Common myeloid progenitor, CD34-positive (primary cell): Measurements from ENCODE around the gene TRMT61A. TPM values are rescaled to one million over a fixed set of nuclear protein-coding genes. Genes with fewer than 3 reads are reported as not detected.
A peak's percentile ranks its signal among the peaks of the same experiment; 100 is the strongest.

Experiments used
- CTCF ChIA-PET: fragments of 350-600 bp; sonication (Branson Sonifier 250); formaldehyde crosslinking; loops from one replicate; lab custom pipeline; 2021; ENCODE audit warnings: antibody characterized with exemption; lab: Charles Lee
- POLR2A ChIA-PET: fragments of 350-600 bp; sonication (Branson Sonifier 250); formaldehyde crosslinking; loops from one replicate; lab custom pipeline; 2021; ENCODE audit warnings: antibody characterized with exemption; lab: Charles Lee
- DNase-seq, 3 donors: peaks; one replicate each; pipeline versions ENCODE4 v3.0.0 to v3.0.0-alpha.2; 2013
- H3K27ac ChIP-seq, 2 experiments: 1 replicate in 1 of 2; 2 replicates in 1 of 2; pipeline ENCODE4 v1.7.0; 2013; ENCODE audit warnings: inconsistent platforms in 2 of 2, low read length in 2 of 2, mild to moderate bottlenecking in 2 of 2, low read depth in 1 of 2, moderate library complexity in 1 of 2; ENCODE audit not compliant: severe bottlenecking in 2 of 2, insufficient read depth in 1 of 2, poor library complexity in 1 of 2
- H3K27me3 ChIP-seq, 5 experiments: replicated peaks in 2 of 5; 1 replicate in 3 of 5; 2 replicates in 2 of 5; pipeline versions ENCODE4 v1.6.1 to v1.7.0; 2013; ENCODE audit warnings: low read length in 4 of 5, mild to moderate bottlenecking in 2 of 5, moderate library complexity in 2 of 5, inconsistent platforms in 1 of 5; ENCODE audit not compliant: insufficient read depth in 5 of 5, control insufficient read depth in 4 of 5
- H3K36me3 ChIP-seq, 4 experiments: 1 replicate in 2 of 4; 2 replicates in 2 of 4; pipeline versions ENCODE4 v1.6.1 to v1.7.0; 2013; ENCODE audit warnings: low read length in 3 of 4, control low read depth in 1 of 4, mild to moderate bottlenecking in 1 of 4; ENCODE audit not compliant: control insufficient read depth in 4 of 4, insufficient read depth in 4 of 4
- H3K4me1 ChIP-seq, 4 experiments: 1 replicate in 3 of 4; 2 replicates in 1 of 4; pipeline versions ENCODE4 v1.6.1 to v1.7.1; 2013; ENCODE audit warnings: low read length in 3 of 4, mild to moderate bottlenecking in 3 of 4, control low read depth in 1 of 4, inconsistent platforms in 1 of 4, moderate library complexity in 1 of 4; ENCODE audit not compliant: control insufficient read depth in 4 of 4, insufficient read depth in 4 of 4; ENCODE audit errors: control extremely low read depth in 1 of 4
- H3K4me3 ChIP-seq, 7 experiments: 1 replicate in 4 of 7; 2 replicates in 3 of 7; pipeline versions ENCODE4 v1.5.1 to v1.7.0; 2013; ENCODE audit warnings: mild to moderate bottlenecking in 7 of 7, low read length in 6 of 7, moderate library complexity in 6 of 7, inconsistent platforms in 2 of 7, low read depth in 2 of 7, control low read depth in 1 of 7; ENCODE audit not compliant: insufficient read depth in 4 of 7, control insufficient read depth in 1 of 7; ENCODE audit errors: extremely low read depth in 1 of 7
- H3K9me3 ChIP-seq, 5 experiments: 1 replicate in 4 of 5; 2 replicates in 1 of 5; pipeline versions ENCODE4 v1.6.1 to v1.7.1; 2013; ENCODE audit warnings: low read length in 4 of 5, mild to moderate bottlenecking in 2 of 5, inconsistent platforms in 1 of 5, low read depth in 1 of 5, moderate library complexity in 1 of 5; ENCODE audit not compliant: control insufficient read depth in 4 of 5, insufficient read depth in 2 of 5; ENCODE audit errors: control extremely low read depth in 1 of 5
- WGBS: methylation state at CpG from one replicate; pipeline ENCODE4 v1.1.5; 2013; ENCODE audit not compliant: insufficient coverage; 5-methylcytosine and 5-hydroxymethylcytosine counted together
- polyA plus RNA-seq: library from polyadenylated mRNA; unstranded; fragments of 120-200 nt; gene quantifications from one replicate; pipeline ENCODE4 v1.2.1, GENCODE V29; 2013

Gene TRMT61A
- polyA plus RNA-seq = 6.7 TPM

DNA sequence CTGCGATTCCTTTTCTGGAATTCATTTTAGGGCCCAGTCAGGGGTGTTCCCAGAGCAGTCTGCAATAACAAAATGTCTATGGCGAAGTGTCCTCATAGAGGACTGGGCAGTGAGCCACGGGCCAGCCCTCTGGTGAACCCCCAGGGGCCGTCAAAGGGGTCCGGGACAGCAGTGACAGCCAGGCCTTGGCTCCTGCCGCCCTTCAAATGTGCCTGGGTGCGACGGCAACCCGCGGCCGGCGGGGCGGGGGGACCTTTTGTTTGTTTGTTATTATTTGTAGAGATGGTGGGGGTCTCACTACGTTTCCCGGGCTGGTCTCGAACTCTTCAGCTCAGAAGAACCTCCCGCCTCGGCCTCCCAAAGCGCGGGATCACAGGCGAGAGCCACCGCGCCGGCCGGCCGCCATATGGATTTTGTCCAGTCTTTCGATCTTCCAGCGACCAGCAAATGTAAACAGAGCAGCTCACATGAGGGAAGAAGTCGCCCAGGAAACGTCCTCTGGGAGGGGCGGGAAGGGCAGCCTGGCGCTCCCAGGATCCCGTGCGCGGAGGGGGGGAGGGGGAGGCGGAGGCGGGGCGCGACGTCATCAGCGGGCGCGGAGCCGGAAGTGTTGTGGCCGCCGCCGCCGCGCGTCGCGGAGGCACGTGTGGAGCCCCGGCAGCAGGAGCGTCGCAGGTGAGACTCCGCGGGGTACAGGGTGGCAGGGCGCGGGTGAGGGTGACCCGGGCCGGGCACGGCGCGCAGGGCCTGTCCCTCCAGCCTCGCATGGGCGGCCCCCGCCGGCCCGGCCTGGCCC, at the start of gene TRMT61A:
TSS of gene TRMT61A (plus strand) at position 610 of the 796 bp plus-strand sequence. CDS start 783 bp downstream, outside the sequence.
- peak; percentile 59 to 71 (median 68) for DNase-seq
- 6% methylated on average over 38 of the region's 70 CpGs for WGBS
- Histone ChIP-seq H3K4me3 (peak within 1 kb of the TSS; percentile 58 to 95 (median 84)), H3K27me3 (peaks cover 0 to 5% (median 2%) of the 10 kb centered on the region in 5 experiments), H3K27ac (peak within 1 kb of the TSS; percentile 70 to 87), H3K9me3 (peaks cover 0 to 2% (median 0%) of the 10 kb centered on the region in 5 experiments), H3K36me3 (peaks cover 0 to 35% (median 8%) of the 10 kb centered on the region in 4 experiments), H3K4me1 (peaks cover 0 to 50% (median 31%) of the 10 kb centered on the region in 4 experiments)
- ChIA-PET POLR2A (interaction anchor here (0.6 kb wide), 1 partner anchor 955 kb away, joined by 3 read pairs; no protein-coding TSS in a partner anchor), CTCF (interaction anchor here (0.7 to 5.4 kb wide), 4 partner anchors 9 to 28 kb away, joined by 3 to 46 read pairs (median 5); no protein-coding TSS in a partner anchor)

DNA sequence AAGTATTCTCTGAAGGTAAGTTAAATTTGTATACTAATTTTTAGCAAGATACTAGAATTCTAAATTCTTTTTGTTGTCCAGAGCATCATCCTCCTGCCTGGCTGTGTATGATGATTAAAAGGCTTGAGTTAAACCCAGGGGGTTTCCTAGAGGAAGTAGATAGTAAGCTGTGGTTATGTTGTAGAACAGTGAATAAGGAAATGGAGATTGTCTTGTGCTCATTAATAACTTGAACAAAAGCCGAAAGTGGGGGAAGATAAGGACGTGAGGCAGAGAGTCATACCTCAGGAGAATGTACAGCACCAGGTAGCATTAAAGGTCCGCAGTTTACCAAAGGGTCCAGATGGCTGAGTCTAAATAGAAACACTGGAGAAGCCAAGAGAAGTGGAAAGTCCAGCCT, 48.4 kb upstream of the TRMT61A start:
- Histone ChIP-seq H3K27ac (no peak overlapping the region), H3K4me3 (no peak overlapping the region), H3K36me3 (peaks cover 10 to 60% (median 35%) of the 10 kb centered on the region in 4 experiments), H3K9me3 (no peaks in the 10 kb centered on the region), H3K4me1 (peaks cover 4 to 13% (median 12%) of the 10 kb centered on the region in 4 experiments), H3K27me3 (no peaks in the 10 kb centered on the region)
- DNase-seq = peak; percentile 47 to 87 (median 78)
- 24% methylated on average over 3 of the region's 3 CpGs for WGBS
- ChIA-PET CTCF (interaction anchor here (1.0 to 1.3 kb wide), 2 partner anchors 18 to 66 kb away, joined by 3 read pairs; no protein-coding TSS in a partner anchor), POLR2A (interaction anchor here (0.6 kb wide), 2 partner anchors 30 to 428 kb away, joined by 3 read pairs; no protein-coding TSS in a partner anchor)

DNA sequence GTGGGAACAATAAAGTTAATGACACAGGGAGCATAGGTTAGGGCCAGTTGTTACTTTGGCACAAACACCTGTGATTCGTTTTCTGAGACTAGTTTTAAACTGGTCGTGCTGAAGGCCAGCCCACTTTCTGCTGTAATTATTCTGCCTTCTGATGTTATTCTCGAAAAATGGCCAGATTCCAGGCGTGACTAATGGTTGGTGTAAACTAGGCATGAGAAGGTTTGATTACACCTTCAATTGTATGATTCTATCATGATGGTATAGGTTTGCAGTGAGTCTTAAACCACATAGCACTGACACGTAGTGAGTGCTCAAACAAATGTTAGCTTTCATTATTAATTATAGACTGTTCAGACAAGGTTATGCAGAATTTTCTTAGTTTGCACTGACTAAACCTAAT, 45.4 kb upstream of the TRMT61A start:
- ChIA-PET CTCF (interaction anchor here (1.2 kb wide), 1 partner anchor 9 kb away, joined by 3 read pairs; no protein-coding TSS in a partner anchor), POLR2A (no interaction called here)
- Histone ChIP-seq H3K36me3 (peaks cover 13 to 52% (median 32%) of the 10 kb centered on the region in 4 experiments), H3K4me1 (peaks cover 4 to 13% (median 12%) of the 10 kb centered on the region in 4 experiments), H3K27ac (no peak overlapping the region), H3K9me3 (no peaks in the 10 kb centered on the region), H3K27me3 (no peaks in the 10 kb centered on the region), H3K4me3 (no peak overlapping the region)
- no peak for DNase-seq
- 100% methylated on average over 4 of the region's 5 CpGs for WGBS

DNA sequence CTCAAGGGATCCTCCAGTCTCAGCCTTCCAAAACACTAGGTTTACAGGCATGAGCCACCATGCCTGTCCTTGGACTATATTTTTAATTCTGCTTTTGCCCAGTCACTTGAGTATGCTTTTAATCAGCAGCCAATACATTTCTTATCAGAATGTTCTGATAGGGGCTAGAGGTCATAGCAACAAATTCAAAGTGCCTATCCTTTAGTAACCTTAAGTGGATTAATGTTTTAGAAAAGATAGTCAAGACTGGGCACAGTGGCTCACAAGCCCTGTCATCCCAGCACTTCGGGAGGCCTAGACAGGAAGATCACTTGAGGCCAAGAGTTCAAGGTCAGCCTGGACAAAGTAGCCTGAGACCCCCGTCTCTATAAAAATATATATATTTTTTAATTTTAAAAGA, 43.5 kb upstream of the TRMT61A start:
- POLR2A ChIA-PET = no interaction called here
- CTCF ChIA-PET = interaction anchor here (1.6 kb wide), 1 partner anchor 92 kb away, joined by 4 read pairs; no protein-coding TSS in a partner anchor
- H3K9me3 ChIP-seq = no peaks in the 10 kb centered on the region

DNA sequence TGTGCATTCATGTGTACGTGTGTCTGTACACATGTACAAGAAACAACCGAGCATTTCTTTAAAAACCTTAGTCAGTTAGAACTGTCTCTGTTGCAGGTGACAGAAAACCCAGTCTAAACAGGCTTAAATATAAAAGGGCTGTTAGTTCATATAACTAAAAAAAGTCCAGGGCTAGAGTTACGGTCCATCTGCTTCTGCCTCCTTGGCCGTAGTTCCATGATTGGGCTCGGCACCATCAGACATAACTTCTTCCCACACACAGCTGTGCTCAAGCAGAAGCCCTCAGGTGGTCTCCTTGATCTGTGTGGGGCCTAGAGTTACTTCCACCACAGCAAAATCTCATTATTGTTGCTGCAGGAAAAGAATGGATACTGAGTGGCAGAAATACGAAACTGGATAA, 40.9 kb upstream of the TRMT61A start:
- Histone ChIP-seq H3K27ac (no peak overlapping the region), H3K4me3 (no peak overlapping the region), H3K4me1 (no peaks in the 10 kb centered on the region), H3K9me3 (no peaks in the 10 kb centered on the region), H3K27me3 (no peaks in the 10 kb centered on the region), H3K36me3 (peaks cover 29 to 65% (median 38%) of the 10 kb centered on the region in 4 experiments)
- 96% methylated on average over 4 of the region's 6 CpGs for WGBS
- DNase-seq = no peak
- ChIA-PET POLR2A (no interaction called here), CTCF (no interaction called here)

More for the DNA sequence above, 43.5 kb upstream of the TRMT61A start:
- no CpG with 5 or more reads among the region's 2 CpGs for WGBS
- peaks cover 20 to 55% (median 32%) of the 10 kb centered on the region in 4 experiments for H3K36me3 ChIP-seq
- DNase-seq = no peak
- peaks cover 4 to 7% (median 5%) of the 10 kb centered on the region in 4 experiments for H3K4me1 ChIP-seq
- H3K27ac ChIP-seq = no peak overlapping the region
- no peak overlapping the region for H3K4me3 ChIP-seq
- H3K27me3 ChIP-seq = no peaks in the 10 kb centered on the region

DNA sequence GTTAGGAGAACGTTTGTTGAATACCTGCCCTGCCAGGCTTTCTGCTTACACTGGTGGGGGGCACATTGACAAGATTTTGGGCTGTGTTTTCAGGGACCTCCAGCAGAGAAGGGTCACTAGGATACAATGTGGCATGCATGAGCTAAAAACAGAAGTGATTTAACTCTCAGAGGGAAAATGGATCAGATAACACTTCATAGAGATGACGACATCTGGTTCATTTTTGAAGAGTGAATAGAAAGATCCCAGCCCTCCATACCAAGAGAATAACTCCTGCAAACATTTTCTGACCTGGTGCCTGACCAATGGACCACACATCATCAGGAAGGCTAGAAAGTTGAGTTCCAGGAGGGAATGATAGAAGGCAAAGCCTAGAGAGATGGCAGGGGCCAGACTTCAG, 40.0 kb upstream of the TRMT61A start:
- Histone ChIP-seq H3K27ac (no peak overlapping the region), H3K4me1 (no peaks in the 10 kb centered on the region), H3K36me3 (peaks cover 22 to 61% (median 36%) of the 10 kb centered on the region in 4 experiments), H3K9me3 (no peaks in the 10 kb centered on the region), H3K4me3 (no peak overlapping the region), H3K27me3 (no peaks in the 10 kb centered on the region)
- ChIA-PET POLR2A (interaction anchor here (0.6 kb wide), 1 partner anchor 615 kb away, joined by 3 read pairs; no protein-coding TSS in a partner anchor), CTCF (interaction anchor here (0.8 kb wide), 1 partner anchor 13 kb away, joined by 4 read pairs; no protein-coding TSS in a partner anchor)
- 100% methylated on average over 1 of the region's 2 CpGs for WGBS
- no peak for DNase-seq
